Skeletal muscle cell (primary cell): ENCODE measurements around the gene KCNMB2.

ENCODE experiments used
- DNase-seq: peaks from one replicate; pipeline ENCODE4 v3.0.0-alpha.2; 2010; ENCODE audit warnings: low read depth
- H3K4me3 ChIP-seq: 2 replicates; pipeline ENCODE4 v1.5.1; 2011; ENCODE audit warnings: low read depth, mild to moderate bottlenecking, control low read depth, low read length, moderate library complexity

The KCNMB2 gene

GRCh38 chr3:178772746-178773145, 236.5 kb downstream of the KCNMB2 start:
- no peak for DNase-seq
- H3K4me3 ChIP-seq: no peak overlapping the region

DNA sequence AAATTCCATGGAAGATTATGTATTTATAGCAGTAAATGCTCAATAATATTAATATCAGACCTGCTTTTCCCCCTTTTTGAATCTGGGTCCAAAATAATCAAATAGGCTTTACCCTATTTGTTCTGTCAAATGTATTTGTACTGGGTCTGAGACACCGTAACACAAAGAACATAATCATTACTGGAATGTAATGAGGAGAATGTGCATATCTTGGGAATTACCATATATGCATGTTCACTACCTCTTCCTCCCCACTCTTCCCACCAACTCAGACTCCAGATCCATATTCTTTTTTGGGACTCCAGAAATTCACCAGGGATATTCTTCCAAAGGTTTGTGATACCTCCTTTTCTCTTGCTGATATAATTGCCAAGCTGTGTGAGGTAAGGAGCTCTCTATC, 237.1 kb downstream of the KCNMB2 start:
- no peak for DNase-seq
- H3K4me3 ChIP-seq: no peak overlapping the region

DNA sequence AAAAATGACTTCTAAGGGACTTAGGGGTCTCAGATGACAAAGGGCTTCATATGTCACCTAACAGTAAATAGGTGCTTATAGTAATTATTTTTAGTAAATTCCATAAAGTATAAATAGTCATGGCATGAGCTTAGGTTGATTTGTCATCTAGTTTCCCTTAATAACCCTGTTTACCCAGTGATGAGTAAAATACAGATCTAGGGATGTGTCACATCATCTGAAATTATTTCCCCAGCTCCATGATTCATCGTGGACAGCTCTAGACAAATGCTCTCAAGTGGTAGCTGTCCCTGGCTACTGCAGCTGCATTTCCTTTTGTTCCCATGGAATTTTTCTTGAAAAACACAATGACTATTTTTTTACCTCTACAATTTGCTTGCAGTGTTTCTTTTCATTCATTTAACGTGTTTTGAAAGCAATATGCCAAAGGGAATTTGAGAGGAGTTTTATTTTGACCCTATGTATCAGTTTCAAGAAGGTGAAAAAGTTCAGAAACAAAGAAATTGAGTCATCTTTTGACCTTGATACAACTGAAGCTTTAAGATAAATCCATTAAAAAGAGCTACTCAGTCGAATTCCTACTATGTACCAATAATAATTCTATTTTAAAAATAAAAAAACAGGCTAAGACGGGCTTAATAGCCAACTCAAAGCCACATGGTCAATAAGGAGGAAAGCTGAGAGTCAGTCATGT, 241.6 kb downstream of the KCNMB2 start:
- H3K4me3 ChIP-seq: no peak overlapping the region
- DNase-seq: peak; percentile 43

DNA sequence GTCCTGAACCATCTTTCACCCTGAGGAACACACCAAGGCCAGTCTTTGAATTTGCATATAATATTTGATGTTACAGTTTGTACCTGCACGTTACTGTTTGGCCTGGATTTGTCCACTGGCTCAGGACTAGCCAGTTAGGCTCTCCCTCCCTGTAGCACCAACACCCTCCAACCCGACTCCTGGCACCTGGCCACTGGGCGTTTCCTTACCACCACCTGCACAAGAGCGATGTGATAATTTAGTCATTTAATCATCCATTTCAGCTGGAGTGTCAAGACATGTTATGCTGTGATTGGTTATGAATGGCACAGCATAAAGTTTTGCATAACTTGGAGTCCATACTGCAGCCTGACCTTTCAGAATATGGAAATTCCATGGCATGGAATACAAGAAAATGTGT, 242.4 kb downstream of the KCNMB2 start:
- DNase-seq: no peak
- no peak overlapping the region for H3K4me3 ChIP-seq

GRCh38 chr3:178785961-178786360, 249.7 kb downstream of the KCNMB2 start:
- no peak for DNase-seq
- no peak overlapping the region for H3K4me3 ChIP-seq

- DNase-seq: no peak
- H3K4me3 ChIP-seq: no peak overlapping the region
These were observed 251.7 kb downstream of the KCNMB2 start for GRCh38 chr3:178787960-178788359.

GRCh38 chr3:178794711-178795110, 258.5 kb downstream of the KCNMB2 start:
- no peak for DNase-seq
- H3K4me3 ChIP-seq: no peak overlapping the region

- no peak overlapping the region for H3K4me3 ChIP-seq
- no peak for DNase-seq
These were observed 259.1 kb downstream of the KCNMB2 start for GRCh38 chr3:178795349-178795748.

DNA sequence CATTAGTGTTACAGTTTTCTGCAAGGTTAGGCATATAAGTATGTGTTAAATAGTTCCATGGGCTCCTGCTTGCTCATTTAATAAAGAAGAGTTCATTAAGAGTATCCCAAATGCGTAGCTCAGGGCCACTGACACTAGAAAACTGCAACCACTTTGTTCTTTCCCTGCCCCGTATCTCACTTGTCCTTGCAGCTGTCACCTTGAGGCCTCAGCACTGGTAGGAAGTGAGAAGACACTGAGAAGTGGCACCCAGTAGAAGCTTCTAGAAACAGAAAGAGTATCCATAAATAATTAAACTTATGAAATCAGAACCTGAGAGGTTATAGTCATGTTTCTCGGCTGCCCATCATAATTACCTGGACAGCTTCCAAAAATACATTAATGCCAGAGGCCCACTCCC, 266.0 kb downstream of the KCNMB2 start:
- DNase-seq: no peak
- H3K4me3 ChIP-seq: no peak overlapping the region

DNA sequence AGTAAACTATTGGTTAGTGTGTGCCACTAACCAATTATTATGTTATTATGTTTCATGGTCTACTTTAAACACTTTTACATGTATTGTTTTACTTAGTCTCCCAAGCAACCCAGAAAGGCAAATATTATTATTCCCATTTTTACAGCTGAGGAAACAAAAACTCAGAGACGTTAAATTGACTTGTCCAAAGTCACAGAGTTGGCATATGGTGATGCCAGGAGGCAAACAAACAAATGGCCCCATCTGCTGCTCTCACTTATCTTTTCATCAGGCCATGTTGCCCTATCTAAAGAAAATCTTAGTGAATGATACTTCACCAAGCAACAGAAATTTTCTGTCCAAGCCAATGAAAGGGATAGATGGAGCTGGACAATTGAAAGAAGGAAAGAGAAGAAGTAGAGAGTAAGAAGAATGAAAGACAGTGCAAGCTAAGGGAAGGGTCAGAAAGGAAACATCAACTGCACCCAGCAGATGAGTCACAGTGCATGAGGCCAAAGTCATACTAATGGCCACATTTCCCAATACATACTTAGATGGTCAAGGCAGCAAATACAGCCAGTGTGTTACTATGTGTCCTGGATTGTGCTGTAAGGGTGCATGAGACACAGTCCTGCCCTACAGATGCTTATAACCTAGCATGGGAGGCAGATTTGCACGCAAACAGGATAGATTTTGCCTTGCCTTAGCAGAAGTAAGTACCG, 266.9 kb downstream of the KCNMB2 start:
- no peak overlapping the region for H3K4me3 ChIP-seq
- DNase-seq: no peak

DNA sequence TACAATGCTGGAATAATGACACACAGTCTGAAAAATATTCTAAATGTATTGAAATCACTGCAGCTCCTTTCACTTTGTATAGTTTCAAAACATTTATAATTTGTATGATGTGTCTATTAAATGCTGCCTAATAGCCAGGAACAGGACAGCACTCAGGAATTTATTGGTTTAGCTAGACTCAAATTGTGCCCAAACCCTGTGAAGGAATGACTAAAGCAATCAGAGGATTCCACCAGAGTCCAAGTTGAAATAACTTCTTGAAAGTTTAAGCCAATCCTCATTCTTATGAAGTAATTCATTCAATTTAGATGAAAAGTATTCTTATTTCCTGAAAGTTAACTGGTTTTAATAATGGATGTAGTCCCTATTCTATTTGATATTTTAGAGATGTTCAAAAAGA, 268.4 kb downstream of the KCNMB2 start:
- no peak for DNase-seq
- no peak overlapping the region for H3K4me3 ChIP-seq

DNA sequence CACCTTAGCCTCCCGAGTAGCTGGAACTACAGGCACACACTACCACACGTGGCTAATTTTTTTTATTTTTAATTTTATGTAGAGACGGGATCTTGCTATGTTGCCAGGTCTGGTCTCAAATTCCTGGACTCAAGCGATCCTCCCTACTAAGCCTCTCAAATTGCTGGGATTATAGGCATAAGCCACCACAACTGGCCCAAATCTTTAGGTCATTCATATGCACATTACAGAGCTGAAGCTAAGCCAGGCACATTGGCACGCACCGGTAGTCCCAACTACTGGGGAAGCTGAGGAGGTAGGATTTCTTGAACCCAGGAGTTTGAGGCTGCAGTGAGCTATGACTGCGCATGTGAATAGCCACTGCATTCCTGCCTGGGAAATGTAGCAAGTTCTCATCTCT, 269.5 kb downstream of the KCNMB2 start:
- no peak overlapping the region for H3K4me3 ChIP-seq
- no peak for DNase-seq

- DNase-seq: no peak
- H3K4me3 ChIP-seq: no peak overlapping the region
These were observed 270.4 kb downstream of the KCNMB2 start for GRCh38 chr3:178806651-178807050.

DNA sequence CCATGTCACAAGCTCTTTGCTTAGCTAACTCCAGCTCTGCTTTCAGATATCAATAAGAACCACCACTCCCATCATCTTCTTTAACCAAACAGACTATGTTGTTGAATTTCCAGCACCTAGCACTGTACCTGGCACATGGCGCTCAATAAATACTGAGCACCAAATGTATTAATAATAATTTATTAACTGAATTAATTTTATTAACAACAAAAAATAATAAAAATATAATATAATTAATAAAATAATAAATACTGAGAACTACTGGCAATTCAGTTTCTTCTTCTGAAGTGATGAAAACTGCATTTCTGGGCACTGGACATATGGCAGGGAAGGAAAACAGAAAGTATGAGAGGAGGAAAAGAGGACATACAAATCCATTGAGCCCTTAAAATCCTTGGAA, 271.5 kb downstream of the KCNMB2 start:
- no peak overlapping the region for H3K4me3 ChIP-seq
- DNase-seq: no peak

DNA sequence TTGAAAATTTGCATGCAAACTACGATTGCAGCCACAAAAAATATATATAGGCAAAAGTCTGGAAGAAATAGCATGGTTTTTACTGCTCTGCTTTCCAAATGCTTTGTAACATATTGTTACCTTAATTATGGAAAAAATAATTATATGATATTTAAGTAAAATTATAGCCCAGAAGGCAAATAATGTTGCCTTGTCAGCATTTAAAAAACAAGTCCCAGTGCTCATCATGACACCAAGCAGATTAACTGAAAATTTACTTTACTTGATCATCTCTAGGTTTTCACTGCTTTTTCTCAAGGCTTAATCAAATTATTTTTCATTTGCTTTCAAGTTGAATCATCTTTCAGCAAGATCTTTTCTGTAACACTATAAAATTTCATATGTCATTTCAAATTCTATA, 272.5 kb downstream of the KCNMB2 start:
- no peak overlapping the region for H3K4me3 ChIP-seq
- DNase-seq: no peak

GRCh38 chr3:178810181-178810580, 273.9 kb downstream of the KCNMB2 start:
- H3K4me3 ChIP-seq: no peak overlapping the region
- DNase-seq: no peak

- no peak for DNase-seq
- H3K4me3 ChIP-seq: no peak overlapping the region
These were observed 286.5 kb downstream of the KCNMB2 start for GRCh38 chr3:178822722-178823121.

DNA sequence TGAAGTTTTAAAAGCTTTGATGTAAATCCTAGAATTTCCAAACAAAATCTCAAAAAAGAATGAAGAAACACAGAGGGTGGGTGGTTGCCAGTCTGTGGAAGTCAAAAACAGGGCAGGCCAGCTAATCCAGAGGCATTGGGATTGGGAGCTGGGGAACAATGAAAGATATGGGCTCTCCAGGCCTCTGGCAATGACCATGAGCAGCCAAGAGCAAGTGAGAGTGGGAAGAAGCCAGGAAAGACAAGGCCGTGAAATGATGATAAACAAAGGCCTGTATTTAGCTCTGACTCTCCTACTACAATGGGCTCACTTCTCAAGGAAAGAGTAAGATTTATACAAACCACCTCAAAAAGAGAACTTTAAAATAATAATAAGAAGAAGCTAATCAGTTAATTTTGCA, 286.9 kb downstream of the KCNMB2 start:
- DNase-seq: no peak
- no peak overlapping the region for H3K4me3 ChIP-seq

DNA sequence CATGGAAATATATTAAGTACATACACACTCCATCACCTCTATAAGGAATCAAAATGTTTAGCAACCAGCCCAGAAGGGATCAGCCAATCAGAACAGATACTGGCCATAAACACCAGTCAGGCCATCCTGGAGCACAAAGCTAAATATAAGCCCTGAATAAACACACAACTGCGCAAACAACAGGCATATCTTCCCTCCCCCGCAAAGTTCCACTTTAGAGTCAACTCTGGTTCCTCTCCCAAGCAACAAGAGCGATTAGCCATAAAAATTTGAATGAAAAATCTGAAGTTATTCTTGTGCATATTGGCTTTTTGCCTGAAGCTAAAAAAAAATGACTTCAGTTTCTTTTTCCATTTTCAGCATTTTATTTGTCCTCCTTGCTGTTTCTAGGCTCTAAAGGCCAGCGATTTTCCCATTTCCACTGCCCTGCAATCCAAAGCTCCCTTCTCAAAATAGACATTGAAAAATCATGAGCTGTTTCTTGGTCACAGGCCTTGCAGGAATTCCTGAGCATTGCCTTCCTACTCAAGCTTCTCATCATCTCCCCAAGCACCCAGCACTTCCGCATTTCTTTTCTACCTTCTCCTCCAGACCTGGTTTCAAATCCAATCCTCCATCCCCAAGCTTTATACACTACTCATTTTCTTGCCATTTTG, 287.5 kb downstream of the KCNMB2 start:
- DNase-seq: no peak
- no peak overlapping the region for H3K4me3 ChIP-seq

DNA sequence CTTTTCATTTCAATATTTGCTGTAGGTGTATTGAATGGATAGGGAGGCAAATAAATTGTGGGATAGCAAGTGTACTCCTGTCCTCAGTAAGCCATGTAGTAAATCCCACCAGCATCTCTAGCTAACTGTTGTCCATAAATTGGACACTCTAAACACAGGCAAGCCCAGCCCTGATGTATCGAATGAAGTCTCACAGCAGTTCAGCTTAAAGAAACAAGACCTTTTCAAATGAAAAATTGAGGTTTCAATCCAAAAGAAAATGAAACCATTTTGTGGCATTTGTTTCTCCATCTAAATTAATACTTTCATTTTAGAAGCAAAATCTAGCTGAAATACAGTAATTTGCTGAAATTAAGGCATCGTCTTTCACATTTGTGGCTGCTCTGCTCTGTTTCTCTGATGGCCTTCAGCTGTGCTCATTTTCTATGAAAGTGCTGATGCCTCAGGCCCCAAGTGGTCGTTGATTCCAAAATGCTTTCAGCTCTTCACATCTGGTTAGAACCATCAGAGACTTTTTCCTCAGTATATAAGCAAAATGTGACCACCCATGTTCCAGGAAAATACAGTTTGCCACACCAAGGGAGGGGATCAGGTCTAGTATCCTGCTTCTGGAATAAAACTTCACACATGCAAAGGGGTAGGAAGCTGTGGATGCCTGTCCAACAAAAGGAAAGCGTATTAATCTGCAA, 290.3 kb downstream of the KCNMB2 start:
- no peak overlapping the region for H3K4me3 ChIP-seq
- no peak for DNase-seq
